Measurements from ENCODE around the gene PTPRM.

Gene PTPRM

GRCh38 chr18:7898181-7898580 lies 331.1 kb downstream of the PTPRM start:
- DNase-seq (ENCODE audit: low read depth), result no peak

GRCh38 chr18:7899078-7899477 lies 332.0 kb downstream of the PTPRM start:
- DNase-seq (ENCODE audit: low read depth), result no peak

GRCh38 chr18:7900091-7900490 lies 333.0 kb downstream of the PTPRM start:
- DNase-seq (ENCODE audit: low read depth), result no peak

GRCh38 chr18:7901657-7902056 lies 334.5 kb downstream of the PTPRM start:
- no peak for DNase-seq (ENCODE audit: low read depth)

GRCh38 chr18:7902399-7902839 lies 335.3 kb downstream of the PTPRM start:
- no peak for DNase-seq (ENCODE audit: low read depth)

GRCh38 chr18:7904529-7904928 lies 337.4 kb downstream of the PTPRM start:
- no peak for DNase-seq (ENCODE audit: low read depth)

- DNase-seq (ENCODE audit: low read depth), result no peak
Observed at GRCh38 chr18:7908681-7909299, 341.7 kb downstream of the PTPRM start.

- DNase-seq (ENCODE audit: low read depth), result no peak
Observed at GRCh38 chr18:7914834-7915670, 347.9 kb downstream of the PTPRM start.

- no peak for DNase-seq (ENCODE audit: low read depth)
Observed at GRCh38 chr18:7918701-7919100, 351.6 kb downstream of the PTPRM start.

GRCh38 chr18:7919565-7919964 lies 352.4 kb downstream of the PTPRM start:
- no peak for DNase-seq (ENCODE audit: low read depth)

- DNase-seq (ENCODE audit: low read depth), result no peak
Observed at GRCh38 chr18:7921938-7922587, 354.9 kb downstream of the PTPRM start.

GRCh38 chr18:7923105-7923504 lies 356.0 kb downstream of the PTPRM start:
- DNase-seq (ENCODE audit: low read depth), result no peak

- no peak for DNase-seq (ENCODE audit: low read depth)
Observed at GRCh38 chr18:7924616-7925015, 357.5 kb downstream of the PTPRM start.

- DNase-seq (ENCODE audit: low read depth), result no peak
Observed at GRCh38 chr18:7926526-7926925, 359.4 kb downstream of the PTPRM start.

GRCh38 chr18:7927119-7927518 lies 360.0 kb downstream of the PTPRM start:
- DNase-seq (ENCODE audit: low read depth), result no peak

GRCh38 chr18:7931763-7932162 lies 364.6 kb downstream of the PTPRM start:
- DNase-seq (ENCODE audit: low read depth), result no peak

- DNase-seq (ENCODE audit: low read depth), result no peak
Observed at GRCh38 chr18:7937268-7937667, 370.2 kb downstream of the PTPRM start.

- DNase-seq (ENCODE audit: low read depth), result no peak
Observed at GRCh38 chr18:7939521-7939920, 372.4 kb downstream of the PTPRM start.

GRCh38 chr18:7940379-7940778 lies 373.3 kb downstream of the PTPRM start:
- no peak for DNase-seq (ENCODE audit: low read depth)

GRCh38 chr18:7940971-7941370 lies 373.9 kb downstream of the PTPRM start:
- DNase-seq (ENCODE audit: low read depth), result no peak

GRCh38 chr18:7941533-7941932 lies 374.4 kb downstream of the PTPRM start:
- DNase-seq (ENCODE audit: low read depth), result no peak

GRCh38 chr18:7945882-7946281 lies 378.8 kb downstream of the PTPRM start:
- no peak for DNase-seq (ENCODE audit: low read depth)

GRCh38 chr18:7946734-7947377 lies 379.7 kb downstream of the PTPRM start:
- DNase-seq (ENCODE audit: low read depth), result no peak
